Mesendoderm (in vitro differentiated cells): ENCODE results near the gene SLC10A7.

ENCODE experiments used
- DNase-seq: peaks from one replicate; pipeline ENCODE4 v3.0.0; 2013
- H2AK5ac ChIP-seq: 2 replicates; pipeline ENCODE4 v1.6.1; 2013; ENCODE audit warnings: low read length, inconsistent platforms
- H2BK120ac ChIP-seq: 2 replicates; pipeline ENCODE4 v1.6.1; 2013; ENCODE audit warnings: low read depth, mild to moderate bottlenecking, low read length, moderate library complexity, mixed read lengths
- H2BK15ac ChIP-seq: replicated peaks from 2 replicates; pipeline ENCODE4 v1.6.1; 2013; ENCODE audit warnings: low read depth, mild to moderate bottlenecking, moderate library complexity
- H2BK5ac ChIP-seq: 2 replicates; pipeline ENCODE4 v1.6.1; 2013; ENCODE audit warnings: low read length, inconsistent platforms
- H3K18ac ChIP-seq: 2 replicates; pipeline ENCODE4 v1.6.1; 2013; ENCODE audit warnings: mild to moderate bottlenecking, low read length, mixed read lengths
- H3K23ac ChIP-seq: one replicate; pipeline ENCODE4 v1.6.1; 2013; ENCODE audit warnings: low read length
- H3K27ac ChIP-seq: 2 replicates; pipeline ENCODE4 v1.5.1; 2013; ENCODE audit warnings: low read depth, mild to moderate bottlenecking, inconsistent platforms, low read length, moderate library complexity
- H3K27me3 ChIP-seq: 2 replicates; pipeline ENCODE4 v1.6.1; 2013; ENCODE audit warnings: low read length, control low read depth, mild to moderate bottlenecking, inconsistent platforms; ENCODE audit not compliant: insufficient read depth, poor library complexity
- H3K36me3 ChIP-seq: 2 replicates; pipeline ENCODE4 v1.6.1; 2013; ENCODE audit warnings: low read length, inconsistent platforms; ENCODE audit not compliant: control insufficient read depth, insufficient read depth
- H3K4ac ChIP-seq: one replicate; pipeline ENCODE4 v1.6.1; 2013; ENCODE audit warnings: low read depth, mild to moderate bottlenecking, low read length, moderate library complexity
- H3K4me1 ChIP-seq: 2 replicates; pipeline ENCODE4 v1.6.1; 2013; ENCODE audit warnings: low read depth, low read length, inconsistent platforms; ENCODE audit not compliant: control insufficient read depth
- H3K4me2 ChIP-seq: 2 replicates; pipeline ENCODE4 v1.6.1; 2013; ENCODE audit warnings: low read length
- H3K4me3 ChIP-seq: 2 replicates; pipeline ENCODE4 v1.5.1; 2013; ENCODE audit warnings: mild to moderate bottlenecking, low read length
- H3K56ac ChIP-seq: one replicate; pipeline ENCODE4 v1.6.1; 2013; ENCODE audit warnings: low read length
- H3K79me1 ChIP-seq: 2 replicates; pipeline ENCODE4 v1.6.1; 2013; ENCODE audit warnings: low read length, inconsistent platforms
- H3K79me2 ChIP-seq: 2 replicates; pipeline ENCODE4 v1.6.1; 2013; ENCODE audit warnings: mild to moderate bottlenecking, low read length; ENCODE audit not compliant: control insufficient read depth, insufficient read depth
- H3K9ac ChIP-seq: 2 replicates; pipeline ENCODE4 v1.6.1; 2013; ENCODE audit warnings: low read length, inconsistent platforms
- H4K5ac ChIP-seq: one replicate; pipeline ENCODE4 v1.6.1; 2013; ENCODE audit warnings: low read length
- H4K8ac ChIP-seq: one replicate; pipeline ENCODE4 v1.6.1; 2013; ENCODE audit warnings: low read depth, mild to moderate bottlenecking, control low read depth, low read length, moderate library complexity
- WGBS: extraction: QIAGEN DNeasy Blood & Tissue Kit; methylation state at CpG from one replicate; pipeline ENCODE4 v1.1.7; 2013; ENCODE audit warnings: low lambda C conversion rate, missing lambda C conversion rate; ENCODE audit not compliant: insufficient coverage; ENCODE audit errors: extremely low coverage; 5-methylcytosine and 5-hydroxymethylcytosine counted together

The SLC10A7 gene

DNA sequence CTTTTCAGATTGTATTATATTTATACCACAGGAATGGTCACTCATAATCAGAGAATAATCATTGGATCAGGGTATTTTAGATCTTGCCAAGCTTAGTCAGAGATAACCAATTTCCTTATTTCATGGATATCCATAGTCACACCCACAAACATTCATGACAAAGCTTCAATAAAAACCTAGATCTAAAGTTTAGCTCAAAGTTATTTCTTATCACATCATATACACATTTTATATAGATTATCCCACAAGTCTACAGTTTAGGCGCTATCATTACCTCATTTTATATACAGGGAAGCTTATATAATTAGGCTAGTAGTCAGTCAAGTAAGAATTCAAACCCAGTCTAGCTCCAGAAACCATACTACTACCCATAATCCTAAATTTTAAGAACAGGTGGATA, 82.3 kb downstream of the SLC10A7 start:
- 100% methylated on average over 1 of the region's 1 CpG for WGBS
- Histone ChIP-seq H3K36me3 (no peaks in the 10 kb centered on the region), H2AK5ac (no peak overlapping the region), H3K4me3 (no peak overlapping the region), H2BK15ac (no peak overlapping the region), H4K8ac (no peak overlapping the region), H2BK5ac (no peak overlapping the region), H3K18ac (no peak overlapping the region), H3K27ac (no peak overlapping the region), H3K27me3 (no peaks in the 10 kb centered on the region), H3K9ac (no peak overlapping the region), H3K56ac (no peak overlapping the region), H2BK120ac (no peak overlapping the region), H3K79me2 (no peaks in the 10 kb centered on the region), H4K5ac (no peak overlapping the region), H3K4me2 (no peak overlapping the region), H3K4ac (no peak overlapping the region), H3K79me1 (no peaks in the 10 kb centered on the region), H3K4me1 (no peaks in the 10 kb centered on the region), H3K23ac (no peak overlapping the region)
- no peak for DNase-seq

GRCh38 chr4:146437778-146438177, 84.0 kb downstream of the SLC10A7 start:
- H3K4ac ChIP-seq: no peak overlapping the region
- H3K4me2 ChIP-seq: no peak overlapping the region
- no CpG with 5 or more reads among the region's 2 CpGs for WGBS

DNA sequence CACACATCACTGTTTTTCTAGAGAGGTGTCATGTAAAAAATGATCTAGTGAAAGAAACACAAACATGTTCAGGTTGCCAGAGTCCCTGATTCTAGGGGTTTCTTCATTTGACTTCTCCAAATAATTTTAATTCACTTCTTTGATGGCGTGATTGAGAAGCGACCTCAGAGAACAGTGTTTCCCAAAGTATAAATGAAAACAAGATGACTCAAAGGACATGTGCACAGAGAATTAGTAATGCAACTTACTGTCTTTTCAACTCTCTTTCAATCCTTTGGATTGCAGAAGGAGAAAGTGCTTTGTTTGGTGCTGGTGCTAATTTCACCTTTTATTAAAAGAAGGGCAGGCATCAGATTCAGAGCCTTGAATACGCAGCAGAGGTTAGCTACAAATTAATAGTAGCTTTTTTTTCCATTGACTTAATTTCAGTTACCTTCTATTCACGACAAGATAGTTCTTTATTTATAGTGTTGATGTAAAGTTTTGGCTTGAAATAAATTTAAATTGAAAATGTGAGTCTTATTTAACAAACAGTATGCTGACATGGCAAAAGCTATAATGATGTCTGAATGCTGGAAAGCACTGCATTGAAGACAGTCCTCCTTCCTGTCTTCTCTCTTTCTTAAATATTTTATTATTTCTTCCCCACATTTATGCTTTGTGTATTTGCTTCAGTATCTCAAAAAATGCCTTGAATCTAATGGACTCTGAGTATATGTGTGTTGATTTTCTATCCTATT, 85.1 kb downstream of the SLC10A7 start:
- no CpG with 5 or more reads among the region's 4 CpGs for WGBS
- H3K79me1 ChIP-seq: no peaks in the 10 kb centered on the region
- no peaks in the 10 kb centered on the region for H3K79me2 ChIP-seq
- H4K8ac ChIP-seq: no peak overlapping the region
- H3K23ac ChIP-seq: no peak overlapping the region
- H3K18ac ChIP-seq: no peak overlapping the region
- H2BK120ac ChIP-seq: no peak overlapping the region
- DNase-seq: no peak
- no peak overlapping the region for H2BK5ac ChIP-seq
- H3K9ac ChIP-seq: no peak overlapping the region
- no peaks in the 10 kb centered on the region for H3K27me3 ChIP-seq
- H3K4ac ChIP-seq: no peak overlapping the region
- no peak overlapping the region for H2AK5ac ChIP-seq
- H2BK15ac ChIP-seq: no peak overlapping the region
- no peak overlapping the region for H3K4me3 ChIP-seq
- H3K56ac ChIP-seq: no peak overlapping the region
- H3K27ac ChIP-seq: no peak overlapping the region
- no peak overlapping the region for H3K4me2 ChIP-seq
- no peaks in the 10 kb centered on the region for H3K4me1 ChIP-seq
- H3K36me3 ChIP-seq: no peaks in the 10 kb centered on the region
- H4K5ac ChIP-seq: no peak overlapping the region

More at GRCh38 chr4:146437778-146438177, 84.0 kb downstream of the SLC10A7 start:
- Histone ChIP-seq H3K4me1 (no peaks in the 10 kb centered on the region), H4K8ac (no peak overlapping the region), H2AK5ac (no peak overlapping the region), H4K5ac (no peak overlapping the region), H3K18ac (no peak overlapping the region), H3K79me2 (no peaks in the 10 kb centered on the region), H2BK15ac (no peak overlapping the region), H3K9ac (no peak overlapping the region), H2BK120ac (no peak overlapping the region), H3K36me3 (no peaks in the 10 kb centered on the region), H3K4me3 (no peak overlapping the region), H3K23ac (no peak overlapping the region), H3K27me3 (no peaks in the 10 kb centered on the region), H2BK5ac (no peak overlapping the region), H3K27ac (no peak overlapping the region), H3K56ac (no peak overlapping the region), H3K79me1 (no peaks in the 10 kb centered on the region)
- no peak for DNase-seq

DNA sequence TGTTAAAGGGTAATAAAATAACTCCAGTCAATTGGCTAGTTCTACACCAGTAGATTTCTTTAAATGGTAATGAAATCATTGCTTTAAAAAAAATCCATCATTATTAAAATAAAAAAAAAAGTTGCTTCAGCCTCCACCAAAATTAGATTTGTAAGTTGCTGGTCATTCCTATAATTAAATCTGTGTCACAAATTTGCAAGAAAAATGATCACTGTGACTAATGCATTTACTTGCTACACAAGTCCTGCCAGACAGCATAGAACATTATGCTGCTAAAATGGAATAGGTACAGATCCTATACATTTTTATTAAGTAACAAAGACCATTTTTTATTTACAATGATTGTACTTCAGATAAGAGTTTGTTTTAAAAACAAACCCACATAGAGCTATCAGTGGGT, 85.8 kb downstream of the SLC10A7 start:
- no peak overlapping the region for H4K5ac ChIP-seq
- H2BK5ac ChIP-seq: no peak overlapping the region
- no peaks in the 10 kb centered on the region for H3K36me3 ChIP-seq
- H3K4ac ChIP-seq: no peak overlapping the region
- H3K27ac ChIP-seq: no peak overlapping the region
- H3K9ac ChIP-seq: no peak overlapping the region
- no peak overlapping the region for H3K4me3 ChIP-seq
- H2BK120ac ChIP-seq: no peak overlapping the region
- H3K23ac ChIP-seq: no peak overlapping the region
- no peak overlapping the region for H2BK15ac ChIP-seq
- H3K79me1 ChIP-seq: no peaks in the 10 kb centered on the region
- H3K79me2 ChIP-seq: no peaks in the 10 kb centered on the region
- H4K8ac ChIP-seq: no peak overlapping the region
- H3K4me1 ChIP-seq: no peaks in the 10 kb centered on the region
- H3K27me3 ChIP-seq: no peaks in the 10 kb centered on the region
- no peak overlapping the region for H3K56ac ChIP-seq
- H3K18ac ChIP-seq: no peak overlapping the region
- H3K4me2 ChIP-seq: no peak overlapping the region
- no peak overlapping the region for H2AK5ac ChIP-seq
- no peak for DNase-seq

DNA sequence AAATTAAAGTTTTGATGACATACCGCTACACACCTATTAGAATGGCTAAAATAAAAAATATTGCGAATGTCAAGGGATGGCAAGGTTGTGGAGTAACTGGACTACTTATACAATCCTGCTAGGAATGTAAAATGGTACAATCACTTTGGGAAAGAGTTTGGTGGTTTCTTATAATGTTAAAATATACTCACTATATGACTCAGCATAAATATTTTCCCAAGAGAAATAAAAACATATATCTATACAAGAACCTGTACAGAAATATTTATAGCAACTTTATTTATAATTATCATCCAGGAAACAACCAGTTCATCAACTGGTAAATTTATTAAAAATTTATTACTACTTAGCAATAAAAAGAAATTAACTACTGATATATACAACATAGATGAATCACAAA, 89.7 kb downstream of the SLC10A7 start:
- Histone ChIP-seq H2AK5ac (no peak overlapping the region), H3K4me2 (no peak overlapping the region), H2BK15ac (no peak overlapping the region), H3K4me1 (no peaks in the 10 kb centered on the region), H3K79me2 (no peaks in the 10 kb centered on the region), H2BK120ac (no peak overlapping the region), H3K4me3 (no peak overlapping the region), H3K79me1 (no peaks in the 10 kb centered on the region), H3K9ac (no peak overlapping the region), H3K23ac (no peak overlapping the region), H2BK5ac (no peak overlapping the region), H3K56ac (no peak overlapping the region), H3K4ac (no peak overlapping the region), H4K8ac (no peak overlapping the region), H3K27me3 (no peaks in the 10 kb centered on the region), H3K36me3 (no peaks in the 10 kb centered on the region), H4K5ac (no peak overlapping the region), H3K27ac (no peak overlapping the region), H3K18ac (no peak overlapping the region)
- WGBS: no CpG with 5 or more reads among the region's 2 CpGs
- DNase-seq: no peak

DNA sequence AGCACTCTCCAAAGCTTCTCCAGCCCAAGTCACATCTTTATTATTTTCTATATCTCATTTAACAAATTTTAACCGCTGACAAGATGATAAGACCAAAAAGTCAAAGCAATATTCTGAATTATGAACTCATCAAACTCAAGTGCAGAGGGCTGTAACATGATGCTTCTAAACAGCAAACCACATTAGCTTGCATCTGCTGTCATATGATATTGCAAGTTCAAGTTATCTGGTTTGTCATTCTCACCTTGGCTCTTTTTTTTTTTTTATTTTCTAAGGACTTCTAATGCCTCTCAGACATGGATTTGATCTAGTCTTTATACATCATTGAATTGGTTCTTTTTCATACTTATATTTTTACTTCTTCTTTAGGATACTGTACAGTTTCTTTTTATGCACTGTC, 93.4 kb downstream of the SLC10A7 start:
- no peak for DNase-seq
- H2BK5ac ChIP-seq: no peak overlapping the region
- H2AK5ac ChIP-seq: no peak overlapping the region
- H3K23ac ChIP-seq: no peak overlapping the region
- no peak overlapping the region for H3K9ac ChIP-seq
- H3K18ac ChIP-seq: no peak overlapping the region
- no peak overlapping the region for H2BK15ac ChIP-seq
- H3K79me1 ChIP-seq: no peaks in the 10 kb centered on the region
- no peaks in the 10 kb centered on the region for H3K4me1 ChIP-seq
- H3K56ac ChIP-seq: no peak overlapping the region
- no peak overlapping the region for H3K4me3 ChIP-seq
- WGBS: 100% methylated on average over 1 of the region's 1 CpG
- H3K79me2 ChIP-seq: no peaks in the 10 kb centered on the region
- no peak overlapping the region for H2BK120ac ChIP-seq
- H3K4ac ChIP-seq: no peak overlapping the region
- no peak overlapping the region for H3K27ac ChIP-seq
- H3K36me3 ChIP-seq: no peaks in the 10 kb centered on the region
- H4K5ac ChIP-seq: no peak overlapping the region
- H3K4me2 ChIP-seq: no peak overlapping the region
- H4K8ac ChIP-seq: no peak overlapping the region
- no peaks in the 10 kb centered on the region for H3K27me3 ChIP-seq
